Kidney (tissue), 14 donors: ENCODE measurements around the gene GC. TPM values are rescaled to one million over a fixed set of nuclear protein-coding genes. Genes with fewer than 3 reads are reported as not detected.

Source experiments
- DNase-seq, 5 donors: peaks; one replicate each; pipeline ENCODE4 v3.0.0-alpha.2; 2013 to 2020
- FAIRE-seq: peaks from 2 replicates; lab custom pipeline; 2012; peaks lifted over from hg19 to GRCh38; lab: Jason Lieb, UNC
- H3K27ac ChIP-seq, 2 donors: one replicate each; pipeline ENCODE4 v1.7.0; 2013; ENCODE audit warnings: low read depth in 2 of 2, low read length in 2 of 2, inconsistent platforms in 1 of 2
- H3K27me3 ChIP-seq: one replicate; pipeline ENCODE4 v1.7.1; 2013; ENCODE audit warnings: low read length, inconsistent platforms; ENCODE audit not compliant: control insufficient read depth, insufficient read depth
- H3K36me3 ChIP-seq, 3 donors: one replicate each; pipeline versions ENCODE4 v1.7.0 to v1.7.1; 2013; ENCODE audit warnings: low read length in 3 of 3, control low read depth in 1 of 3, inconsistent platforms in 1 of 3; ENCODE audit not compliant: insufficient read depth in 3 of 3, control insufficient read depth in 2 of 3
- H3K4me1 ChIP-seq, 3 donors: one replicate each; pipeline versions ENCODE4 v1.7.0 to v1.7.1; 2013; ENCODE audit warnings: low read length in 3 of 3, inconsistent platforms in 1 of 3, low read depth in 1 of 3; ENCODE audit not compliant: control insufficient read depth in 2 of 3, insufficient read depth in 2 of 3
- H3K4me3 ChIP-seq, 3 donors: one replicate each; pipeline versions ENCODE4 v1.7.0 to v1.8.1; 2013; ENCODE audit warnings: low read length in 3 of 3, control low read depth in 1 of 3, inconsistent platforms in 1 of 3
- H3K9ac ChIP-seq, 3 donors: one replicate each; pipeline versions ENCODE4 v1.7.0 to v1.7.1; 2013; ENCODE audit warnings: low read length in 3 of 3, control low read depth in 1 of 3, inconsistent platforms in 1 of 3
- H3K9me3 ChIP-seq, 3 donors: one replicate each; pipeline versions ENCODE4 v1.7.0 to v1.7.1; 2013; ENCODE audit warnings: low read length in 3 of 3, control low read depth in 1 of 3, inconsistent platforms in 1 of 3; ENCODE audit not compliant: control insufficient read depth in 2 of 3, insufficient read depth in 1 of 3
- CTCF ChIP-seq: IDR thresholded peaks from 3 replicates; pipeline ENCODE4 v1.5.1; 2012; ENCODE audit warnings: mild to moderate bottlenecking, moderate library complexity, borderline replicate concordance; ENCODE audit not compliant: insufficient read depth; ENCODE audit errors: extremely low read depth
- intact Hi-C: fragments of 100-400 bp; cut with DNase I; formaldehyde crosslinking; loops from one replicate; pipeline ENCODE4 v1.11.1; 2022
- polyA plus RNA-seq: library from polyadenylated mRNA; stranded (reverse); fragments of 350-450 nt; fragmentation: Illumina TruSeq; extraction: RNeasy Lipid Tissue Mini Kit (QIAGEN cat#74804); gene quantifications from one replicate; pipeline ENCODE4 v1.2.3, GENCODE V29; 2014; ENCODE audit warnings: low read depth, low replicate concordance; ENCODE audit not compliant: insufficient read depth
- total RNA-seq: library from RNA; stranded (reverse); fragmentation: NEBNext Ultra II Directional; extraction: Animal tissue kit (Norgen Biotek cat#: 25700); gene quantifications from one replicate; pipeline ENCODE4 v1.2.1, GENCODE V29; 2021
- donor health status: control.
- donor health status: control.
- donor health status: control.
- donor health status: control.
- donor health status: control.
- donor health status: DM: yes; HTN: yes; CAD: no.
- donor health status: Normal renal cell carcinoma (clear cell type).

GC gene
- total and polyA plus RNA-seq, 2 donors from 2014 or later, result 0.69 to 1.8 TPM

GRCh38 chr4:71785959-71786358, 2.1 kb upstream of the GC start:
- H3K9me3 ChIP-seq, result no peaks in the 10 kb centered on the region
- H3K4me1 ChIP-seq, result no peaks in the 10 kb centered on the region
- intact Hi-C loops, result no loop called here
- H3K27ac ChIP-seq, result no peak overlapping the region
- H3K9ac ChIP-seq, result no peak overlapping the region
- TF ChIP-seq CTCF, result no peak
- no peak for FAIRE-seq
- no peak overlapping the region for H3K4me3 ChIP-seq
- H3K27me3 ChIP-seq, result no peaks in the 10 kb centered on the region
- H3K36me3 ChIP-seq, result no peaks in the 10 kb centered on the region
- no peak for DNase-seq

- peak in 2 of 5 donors; percentile 34 to 35 for DNase-seq
- intact Hi-C loops, result no loop called here
- Histone ChIP-seq H3K27me3 (no peaks in the 10 kb centered on the region), H3K9ac (no peak overlapping the region), H3K27ac (no peak overlapping the region), H3K9me3 (no peaks in the 10 kb centered on the region), H3K4me1 (no peaks in the 10 kb centered on the region), H3K4me3 (no peak overlapping the region), H3K36me3 (no peaks in the 10 kb centered on the region)
- TF ChIP-seq CTCF, result no peak
- FAIRE-seq, result no peak
Observed at GRCh38 chr4:71784569-71785197, 804 bp upstream of the GC start.

- H3K27me3 ChIP-seq, result no peaks in the 10 kb centered on the region
- H3K36me3 ChIP-seq, result no peaks in the 10 kb centered on the region
- H3K4me3 ChIP-seq, result no peak overlapping the region
- no peak overlapping the region for H3K27ac ChIP-seq
- no peaks in the 10 kb centered on the region for H3K9me3 ChIP-seq
- TF ChIP-seq CTCF, result no peak
- peak; percentile 74 for FAIRE-seq
- intact Hi-C loops, result no loop called here
- DNase-seq, result no peak
- no peaks in the 10 kb centered on the region for H3K4me1 ChIP-seq
- H3K9ac ChIP-seq, result no peak overlapping the region
Observed at GRCh38 chr4:71777891-71778290, 6.0 kb downstream of the GC start.

- no peak overlapping the region for H3K27ac ChIP-seq
- H3K36me3 ChIP-seq, result no peaks in the 10 kb centered on the region
- H3K9me3 ChIP-seq, result no peaks in the 10 kb centered on the region
- DNase-seq, result no peak
- TF ChIP-seq CTCF, result no peak
- H3K4me1 ChIP-seq, result no peaks in the 10 kb centered on the region
- intact Hi-C loops, result no loop called here
- no peak overlapping the region for H3K9ac ChIP-seq
- H3K4me3 ChIP-seq, result no peak overlapping the region
- no peaks in the 10 kb centered on the region for H3K27me3 ChIP-seq
- no peak for FAIRE-seq
Observed at GRCh38 chr4:71775449-71775848, 8.4 kb downstream of the GC start.
